HG03469 (cell line): ENCODE data around the gene GID4.
"Not testable (repeated sequence)": the region's sequence is repeated elsewhere in the genome, so short reads cannot be mapped to it uniquely, and the experiment has no call there.

Experiments used
- ATAC-seq: cut with Tn5 transposase; IDR thresholded peaks from one replicate; pipeline ENCODE4 v1.9.1; 2021; ENCODE audit warnings: mild to moderate bottlenecking, moderate library complexity, moderate number of reproducible peaks; ENCODE audit not compliant: unreplicated experiment

Gene GID4

GRCh38 chr17:18038861-18039534 lies at the start of gene GID4, which contains the start of gene ATPAF2:
GID4 (plus strand) TSS chr17:18039408; CDS start chr17:18039465, 57 bp downstream.
ATPAF2 (minus strand) TSS chr17:18039168; CDS start chr17:18039013, 155 bp downstream.
- ATAC-seq, result peak; percentile 77

GRCh38 chr17:17989618-17990017 lies 49.6 kb upstream of the GID4 start:
- ATAC-seq, result no peak

- ATAC-seq, result no peak
Measured at GRCh38 chr17:17990282-17990681, 48.9 kb upstream of the GID4 start.

- no peak for ATAC-seq
Measured at GRCh38 chr17:17993366-17993765, 45.8 kb upstream of the GID4 start.

GRCh38 chr17:17993852-17994251 lies 45.4 kb upstream of the GID4 start:
- ATAC-seq, result no peak

- no peak for ATAC-seq
Measured at GRCh38 chr17:17994271-17995069, 44.7 kb upstream of the GID4 start.

- not testable (repeated sequence) for ATAC-seq
Measured at GRCh38 chr17:17995887-17996286, 43.3 kb upstream of the GID4 start.

GRCh38 chr17:17998934-17999333 lies 40.3 kb upstream of the GID4 start:
- ATAC-seq, result no peak

GRCh38 chr17:17999364-18000029 lies 39.7 kb upstream of the GID4 start:
- ATAC-seq, result no peak

- no peak for ATAC-seq
Measured at GRCh38 chr17:18000030-18000408, 39.2 kb upstream of the GID4 start.

- no peak for ATAC-seq
Measured at GRCh38 chr17:18002171-18002570, 37.0 kb upstream of the GID4 start.

- ATAC-seq, result no peak
Measured at GRCh38 chr17:18004345-18004744, 34.9 kb upstream of the GID4 start.

- no peak for ATAC-seq
Measured at GRCh38 chr17:18004884-18005305, 34.3 kb upstream of the GID4 start.

- no peak for ATAC-seq
Measured at GRCh38 chr17:18005496-18005895, 33.7 kb upstream of the GID4 start.

GRCh38 chr17:18006495-18007239 lies 32.5 kb upstream of the GID4 start:
- no peak for ATAC-seq

- no peak for ATAC-seq
Measured at GRCh38 chr17:18008496-18009268, 30.5 kb upstream of the GID4 start.

- ATAC-seq, result no peak
Measured at GRCh38 chr17:18009609-18010420, 29.4 kb upstream of the GID4 start.

- no peak for ATAC-seq
Measured at GRCh38 chr17:18011286-18011685, 27.9 kb upstream of the GID4 start.

GRCh38 chr17:18014006-18014405 lies 25.2 kb upstream of the GID4 start:
- ATAC-seq, result no peak
